Left colon (tissue), 2 donors: ENCODE data around the gene SCN5A. TPM values are rescaled to one million over a fixed set of nuclear protein-coding genes. Genes with fewer than 3 reads are reported as not detected.

Experiments
- total RNA-seq, 2 donors: library from RNA; stranded (reverse); fragmentation: NEBNext Ultra II Directional; extraction: Animal tissue kit (Norgen Biotek cat#: 25700); gene quantifications; one replicate each; pipeline ENCODE4 v1.2.1, GENCODE V29; 2021
- donor health status: DM: no; HTN: no; CAD: no.
- donor health status: DM: yes; HTN: yes; CAD: no.

Gene SCN5A
- total RNA-seq, 2 donors from 2014 or later, result 0.43 to 0.47 TPM

Other genes with a start within 250 kb of the SCN5A start
- gene ACVR2B, start 195.8 kb downstream of the SCN5A start, total RNA-seq, result 1 to 10 TPM; 5.2 to 7.1 TPM
- 1 to 10 TPM; 6.9 to 7.3 TPM for gene EXOG, start 153.3 kb downstream of the SCN5A start, total RNA-seq
- gene SCN10A, start 166.5 kb upstream of the SCN5A start, total RNA-seq, result not detected